ENCODE measurements around the gene EPHB6. TPM values are rescaled to one million over a fixed set of nuclear protein-coding genes. Genes with fewer than 3 reads are reported as not detected.

The EPHB6 gene
- total RNA-seq, 2 experiments from 2014 or later: 50.7 to 55.8 TPM

DNA sequence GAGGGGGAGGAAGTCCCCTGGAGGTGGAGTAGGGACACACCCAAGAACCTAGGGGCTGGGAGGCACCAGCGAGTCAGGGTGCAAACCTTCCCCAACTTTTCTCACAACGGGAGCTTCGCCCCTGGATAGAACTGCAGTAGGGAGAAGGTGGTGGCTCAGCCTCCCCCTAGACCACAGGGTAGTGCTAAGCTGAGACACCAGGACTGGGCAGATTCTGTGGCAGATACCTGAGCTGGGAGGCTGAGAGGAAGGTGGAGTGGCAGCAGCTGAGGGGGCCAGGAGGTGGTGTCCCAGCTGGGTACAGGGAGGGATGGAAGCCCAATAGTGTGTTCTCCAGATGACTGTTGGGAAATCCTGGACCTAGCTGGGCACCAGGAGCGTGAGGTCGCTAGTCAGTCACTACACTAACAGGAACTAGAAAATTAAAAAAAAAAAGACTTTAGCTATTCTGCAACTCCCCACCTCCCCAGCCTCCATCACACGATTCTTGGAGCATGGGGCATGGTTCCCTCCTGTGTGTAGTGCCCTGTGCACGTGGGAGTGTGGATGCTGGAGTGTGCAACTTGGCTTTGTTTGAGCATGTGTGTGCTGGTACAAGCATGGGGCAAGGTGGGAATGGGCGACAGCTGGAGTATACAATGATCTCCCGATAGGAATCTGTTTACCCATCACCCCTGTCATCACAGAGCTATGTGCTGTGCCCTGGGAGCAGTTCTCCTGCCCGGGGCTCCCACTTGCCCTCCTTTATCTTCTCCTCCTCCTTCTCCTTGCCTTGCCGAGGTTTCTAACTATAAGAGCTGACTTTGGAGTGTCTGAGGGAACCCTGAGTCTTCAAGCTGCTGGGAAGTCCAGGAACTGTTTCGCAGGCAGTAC, 39.5 kb downstream of the EPHB6 start:
- no peak overlapping the region for H3K4me3 Mint-ChIP-seq
- peaks cover 5% of the 10 kb centered on the region for H3K27me3 Mint-ChIP-seq
- H3K9me3 ChIP-seq (ENCODE audit: control insufficient read depth in 1 of 2, insufficient read depth in 1 of 2, low read length in 2 of 2): no peaks in the 10 kb centered on the region
- no peak overlapping the region for H3K4me3 ChIP-seq (ENCODE audit: low read length)
- no peak for ATAC-seq (ENCODE audit: poor library complexity)
- no peaks in the 10 kb centered on the region for H3K4me1 Mint-ChIP-seq (ENCODE audit: low read depth)
- H3K27me3 ChIP-seq (ENCODE audit: control insufficient read depth in 1 of 2, insufficient read depth in 2 of 2, low read length in 2 of 2): no peaks in the 10 kb centered on the region
- TF ChIP-seq CTCF (IDR thresholded peaks at IDR 0.05): no peak
- no peaks in the 10 kb centered on the region for H3K36me3 ChIP-seq (ENCODE audit: insufficient read depth, low read length)
- ChIA-PET POLR2A (interaction anchor here (0.6 kb wide), 1 partner anchor 72 kb away, joined by 3 read pairs; no protein-coding TSS in a partner anchor), CTCF (no interaction called here)
- no peaks in the 10 kb centered on the region for H3K4me1 ChIP-seq (ENCODE audit: insufficient read depth, low read length)
- H3K27ac ChIP-seq (ENCODE audit: low read depth in 1 of 2, low read length in 2 of 2): no peak overlapping the region
- no peak overlapping the region for H3K27ac Mint-ChIP-seq
- H3K36me3 Mint-ChIP-seq (ENCODE audit: low read depth): no peaks in the 10 kb centered on the region
- H3K9me3 Mint-ChIP-seq: no peaks in the 10 kb centered on the region
- intact Hi-C loops (cut with DNase I, micrococcal nuclease): no loop called here
- no peak for DNase-seq

DNA sequence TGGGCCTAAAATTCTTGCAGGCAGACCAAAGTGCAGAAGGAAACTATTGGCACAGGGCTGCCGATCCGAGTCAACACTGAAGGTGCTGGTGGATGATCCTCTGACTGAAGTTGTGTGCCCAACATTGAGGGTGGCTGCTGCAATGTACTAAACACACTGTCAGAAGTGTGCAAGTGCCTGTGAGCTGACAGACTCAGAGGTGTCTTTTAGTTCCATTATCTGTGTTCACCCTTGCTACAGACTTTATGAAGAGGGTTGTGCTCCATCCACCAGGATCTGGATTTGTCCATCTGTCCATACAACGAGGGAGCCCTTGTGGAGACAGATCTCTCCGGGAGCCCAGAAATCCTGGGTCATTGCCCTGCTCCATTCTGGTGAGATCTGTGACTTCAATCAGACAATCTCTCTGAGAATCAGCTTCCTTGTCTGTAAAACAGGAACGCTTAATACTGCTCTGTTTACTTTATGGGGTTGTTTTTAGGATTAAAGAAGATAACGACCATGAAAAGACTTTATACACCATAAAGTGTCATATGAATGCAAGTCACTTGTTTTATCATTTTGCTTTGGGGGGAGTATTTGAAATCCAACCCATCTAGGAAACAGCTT, 40.2 kb downstream of the EPHB6 start:
- DNase-seq (no peak), ATAC-seq (ENCODE audit: poor library complexity) (no peak)
- Mint-ChIP-seq H3K36me3 (ENCODE audit: low read depth) (no peaks in the 10 kb centered on the region), H3K27me3 (peaks cover 5% of the 10 kb centered on the region), H3K4me3 (no peak overlapping the region), H3K4me1 (ENCODE audit: low read depth) (no peaks in the 10 kb centered on the region), H3K9me3 (no peaks in the 10 kb centered on the region), H3K27ac (no peak overlapping the region)
- POLR2A ChIA-PET: no interaction called here
- TF ChIP-seq CTCF (IDR thresholded peaks at IDR 0.05): no peak
- H3K4me1 ChIP-seq (ENCODE audit: insufficient read depth, low read length): no peaks in the 10 kb centered on the region
- no peak overlapping the region for H3K4me3 ChIP-seq (ENCODE audit: low read length)
- no peaks in the 10 kb centered on the region for H3K36me3 ChIP-seq (ENCODE audit: insufficient read depth, low read length)
- intact Hi-C loops (cut with DNase I, micrococcal nuclease): no loop called here
- no peaks in the 10 kb centered on the region for H3K27me3 ChIP-seq (ENCODE audit: control insufficient read depth in 1 of 2, insufficient read depth in 2 of 2, low read length in 2 of 2)
- H3K9me3 ChIP-seq (ENCODE audit: control insufficient read depth in 1 of 2, insufficient read depth in 1 of 2, low read length in 2 of 2): no peaks in the 10 kb centered on the region
- H3K27ac ChIP-seq (ENCODE audit: low read depth in 1 of 2, low read length in 2 of 2): no peak overlapping the region
- CTCF ChIA-PET: no interaction called here

- Histone ChIP-seq H3K27me3 (ENCODE audit: control insufficient read depth in 1 of 2, insufficient read depth in 2 of 2, low read length in 2 of 2) (no peaks in the 10 kb centered on the region), H3K4me1 (ENCODE audit: insufficient read depth, low read length) (no peaks in the 10 kb centered on the region), H3K27ac (ENCODE audit: low read depth in 1 of 2, low read length in 2 of 2) (no peak overlapping the region), H3K4me3 (ENCODE audit: low read length) (no peak overlapping the region), H3K9me3 (ENCODE audit: control insufficient read depth in 1 of 2, insufficient read depth in 1 of 2, low read length in 2 of 2) (no peaks in the 10 kb centered on the region), H3K36me3 (ENCODE audit: insufficient read depth, low read length) (no peaks in the 10 kb centered on the region)
- ChIA-PET POLR2A (no interaction called here), CTCF (no interaction called here)
- no peaks in the 10 kb centered on the region for H3K9me3 Mint-ChIP-seq
- H3K27me3 Mint-ChIP-seq: peaks cover 5% of the 10 kb centered on the region
- ATAC-seq (ENCODE audit: poor library complexity) (no peak), DNase-seq (no peak)
- no peak overlapping the region for H3K27ac Mint-ChIP-seq
- H3K4me3 Mint-ChIP-seq: no peak overlapping the region
- intact Hi-C loops (cut with DNase I, micrococcal nuclease): no loop called here
- H3K4me1 Mint-ChIP-seq (ENCODE audit: low read depth): no peaks in the 10 kb centered on the region
- H3K36me3 Mint-ChIP-seq (ENCODE audit: low read depth): no peaks in the 10 kb centered on the region
- no peak for TF ChIP-seq CTCF (IDR thresholded peaks at IDR 0.05)
Observed at GRCh38 chr7:142896151-142896550, 41.3 kb downstream of the EPHB6 start.

All from CD4-positive, alpha-beta T cell (primary cell).